Measurements from ENCODE around the gene LLGL2. TPM values are rescaled to one million over a fixed set of nuclear protein-coding genes. Genes with fewer than 3 reads are reported as not detected.

Gene LLGL2
- total RNA-seq, 4 donors from 2014 or later: 35.6 to 73.5 (median 53.8) TPM

GRCh38 chr17:75506888-75507287 lies 18.6 kb upstream of the LLGL2 start:
- TF ChIP-seq POLR2A (IDR thresholded peaks at IDR 0.05): no peak
- TF ChIP-seq, protein P1, sequence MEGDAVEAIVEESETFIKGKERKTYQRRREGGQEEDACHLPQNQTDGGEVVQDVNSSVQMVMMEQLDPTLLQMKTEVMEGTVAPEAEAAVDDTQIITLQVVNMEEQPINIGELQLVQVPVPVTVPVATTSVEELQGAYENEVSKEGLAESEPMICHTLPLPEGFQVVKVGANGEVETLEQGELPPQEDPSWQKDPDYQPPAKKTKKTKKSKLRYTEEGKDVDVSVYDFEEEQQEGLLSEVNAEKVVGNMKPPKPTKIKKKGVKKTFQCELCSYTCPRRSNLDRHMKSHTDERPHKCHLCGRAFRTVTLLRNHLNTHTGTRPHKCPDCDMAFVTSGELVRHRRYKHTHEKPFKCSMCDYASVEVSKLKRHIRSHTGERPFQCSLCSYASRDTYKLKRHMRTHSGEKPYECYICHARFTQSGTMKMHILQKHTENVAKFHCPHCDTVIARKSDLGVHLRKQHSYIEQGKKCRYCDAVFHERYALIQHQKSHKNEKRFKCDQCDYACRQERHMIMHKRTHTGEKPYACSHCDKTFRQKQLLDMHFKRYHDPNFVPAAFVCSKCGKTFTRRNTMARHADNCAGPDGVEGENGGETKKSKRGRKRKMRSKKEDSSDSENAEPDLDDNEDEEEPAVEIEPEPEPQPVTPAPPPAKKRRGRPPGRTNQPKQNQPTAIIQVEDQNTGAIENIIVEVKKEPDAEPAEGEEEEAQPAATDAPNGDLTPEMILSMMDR (IDR thresholded peaks at IDR 0.05): no peak
- Histone ChIP-seq H3K4me1 (peaks cover 15 to 22% of the 10 kb centered on the region in 2 donors), H3K36me3 (peaks cover 23 to 34% of the 10 kb centered on the region in 2 donors), H3K27ac (no peak overlapping the region), H3K27me3 (no peaks in the 10 kb centered on the region), H3K9me3 (no peaks in the 10 kb centered on the region), H3K4me3 (replicated peaks in 1 of 3) (no peak overlapping the region)
- no peak for DNase-seq
- intact Hi-C loops (cut with DNase I): loop anchor here (5.0 kb wide), 1 partner anchor 80 kb away; no protein-coding TSS in a partner anchor
- 88 to 93% methylated on average over 13 to 15 of the region's 20 CpGs for WGBS, 2 donors

- no peak overlapping the region for H3K4me3 ChIP-seq (replicated peaks in 1 of 3)
- no peaks in the 10 kb centered on the region for H3K27me3 ChIP-seq
- H3K9me3 ChIP-seq: no peaks in the 10 kb centered on the region
- H3K4me1 ChIP-seq: peaks cover 25 to 32% of the 10 kb centered on the region in 2 donors
- intact Hi-C loops (cut with DNase I): loop anchor here (5.0 kb wide), 1 partner anchor 81 kb away; no protein-coding TSS in a partner anchor
- 67 to 74% methylated on average over 8 to 18 of the region's 27 CpGs for WGBS, 2 donors
- H3K36me3 ChIP-seq: peaks cover 23 to 27% of the 10 kb centered on the region in 2 donors
- TF ChIP-seq POLR2A (IDR thresholded peaks at IDR 0.05): no peak
- TF ChIP-seq, protein P1 (IDR thresholded peaks at IDR 0.05): no peak
- H3K27ac ChIP-seq: peak overlapping the region in 2 of 3 donors; percentile 70 to 87
- no peak for DNase-seq
These were observed 17.5 kb upstream of the LLGL2 start for GRCh38 chr17:75507733-75508719.

DNA sequence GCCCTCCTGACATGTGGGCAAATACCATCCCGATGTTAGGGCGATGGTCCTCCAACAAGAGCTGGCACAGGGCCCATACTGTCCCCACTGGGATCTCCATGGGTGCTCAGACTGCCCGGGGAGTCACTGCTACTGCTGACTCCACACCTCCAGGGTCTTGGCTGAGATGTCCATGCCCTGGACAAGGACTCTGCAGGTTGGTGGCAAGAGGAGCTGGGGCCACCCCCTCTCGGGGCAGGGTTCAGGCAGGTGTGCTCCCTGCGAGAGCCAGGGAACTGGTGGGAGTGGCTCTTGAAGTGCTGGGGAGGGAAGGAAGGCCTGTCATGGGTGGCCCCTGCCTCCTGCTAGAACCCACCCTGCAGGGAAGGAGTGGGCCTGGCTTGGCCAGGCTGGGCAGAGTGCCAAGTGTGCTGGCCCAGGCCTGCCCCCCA lies 16.6 kb upstream of the LLGL2 start:
- H3K4me3 ChIP-seq (replicated peaks in 1 of 3): no peak overlapping the region
- WGBS, 2 donors: 39 to 57% methylated on average over 4 to 5 of the region's 5 CpGs
- H3K27ac ChIP-seq: peak overlapping the region in 2 of 3 donors; percentile 70 to 87
- H3K4me1 ChIP-seq: peaks cover 32 to 35% of the 10 kb centered on the region in 2 donors
- TF ChIP-seq, protein P1 (IDR thresholded peaks at IDR 0.05): no peak
- TF ChIP-seq POLR2A (IDR thresholded peaks at IDR 0.05): no peak
- H3K36me3 ChIP-seq: peaks cover 17 to 21% of the 10 kb centered on the region in 2 donors
- intact Hi-C loops (cut with DNase I): loop anchor here (5.0 kb wide), 1 partner anchor 82 kb away; no protein-coding TSS in a partner anchor
- no peaks in the 10 kb centered on the region for H3K27me3 ChIP-seq
- DNase-seq: no peak
- no peaks in the 10 kb centered on the region for H3K9me3 ChIP-seq

DNA sequence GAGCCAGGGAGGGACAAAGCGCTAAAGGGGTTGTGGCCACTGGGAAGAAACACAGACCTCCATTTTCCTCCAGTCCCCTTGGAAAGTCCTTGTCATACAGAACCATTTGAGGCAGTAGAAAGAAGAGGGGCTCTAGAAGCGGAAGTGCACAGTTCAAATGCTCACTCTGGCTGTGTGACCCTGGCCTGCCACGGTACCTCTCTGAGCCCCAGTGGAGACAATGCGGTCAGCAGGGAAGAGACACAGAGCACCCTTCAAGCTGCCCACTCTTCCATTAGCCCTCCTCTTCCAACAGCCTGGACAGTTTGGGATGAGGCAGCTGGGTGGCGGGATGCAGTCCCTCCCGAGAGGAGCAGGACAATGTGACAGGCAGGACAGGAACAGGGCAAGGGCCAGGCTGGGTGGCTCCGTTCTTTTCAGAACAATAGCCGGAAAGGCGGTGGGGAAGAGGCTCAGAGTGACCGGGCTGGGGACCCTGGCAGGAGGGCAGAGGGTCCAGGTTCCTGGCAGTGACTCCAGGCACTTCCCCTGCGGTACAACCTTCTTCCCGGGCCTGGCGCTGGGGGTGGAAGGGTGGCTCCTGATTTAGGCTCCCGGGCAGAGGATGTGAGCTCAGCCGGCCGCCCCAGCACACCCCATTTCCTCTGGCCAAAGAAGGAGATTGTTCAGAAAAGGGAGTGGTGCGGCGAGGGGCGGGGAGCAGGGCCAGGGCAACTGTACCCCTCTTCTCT lies 15.8 kb upstream of the LLGL2 start:
- WGBS, 2 donors: 81 to 82% methylated on average over 18 to 19 of the region's 19 CpGs
- Histone ChIP-seq H3K9me3 (no peaks in the 10 kb centered on the region), H3K4me1 (peaks cover 39 to 43% of the 10 kb centered on the region in 2 donors), H3K4me3 (replicated peaks in 1 of 3) (no peak overlapping the region), H3K36me3 (peaks cover 17% of the 10 kb centered on the region in 2 donors), H3K27ac (peak overlapping the region; percentile 54 to 87 (median 70)), H3K27me3 (no peaks in the 10 kb centered on the region)
- intact Hi-C loops (cut with DNase I): loop anchor here (5.0 kb wide), 1 partner anchor 82 kb away; no protein-coding TSS in a partner anchor
- TF ChIP-seq, protein P1 (IDR thresholded peaks at IDR 0.05): no peak
- no peak for TF ChIP-seq POLR2A (IDR thresholded peaks at IDR 0.05)
- peak; percentile 25 to 40 for DNase-seq

Measured in thyroid gland (tissue), 4 donors.